Neutrophil (primary cell): ENCODE data around the gene SGK1.
"Not testable (repeated sequence)": the region's sequence is repeated elsewhere in the genome, so short reads cannot be mapped to it uniquely, and the experiment has no call there.

Experiments
- H3K27ac ChIP-seq: fragments of 200-600 bp; sonication (generic); 2 replicates; pipeline ENCODE4 v1.5.1; 2016; ENCODE audit warnings: mild to moderate bottlenecking, moderate library complexity
- H3K27me3 ChIP-seq: fragments of 200-600 bp; sonication (generic); 2 replicates; pipeline ENCODE4 v1.6.0; 2016; ENCODE audit warnings: mild to moderate bottlenecking
- H3K36me3 ChIP-seq: fragments of 200-600 bp; sonication (generic); 2 replicates; pipeline ENCODE4 v1.5.1; 2017
- H3K4me1 ChIP-seq, 2 experiments: fragments of 200-600 bp in 1 of 2; sonication (generic) in 1 of 2; 1 replicate in 1 of 2; 2 replicates in 1 of 2; pipeline versions ENCODE4 v1.5.1 to v1.6.1; 2013 to 2016; ENCODE audit warnings: low read depth in 1 of 2, low read length in 1 of 2, mild to moderate bottlenecking in 1 of 2, moderate library complexity in 1 of 2; ENCODE audit not compliant: control insufficient read depth in 1 of 2, insufficient read depth in 1 of 2
- H3K4me3 ChIP-seq, 2 experiments: fragments of 200-600 bp in 1 of 2; sonication (generic) in 1 of 2; 1 replicate in 1 of 2; 2 replicates in 1 of 2; pipeline ENCODE4 v1.5.1; 2013 to 2016; ENCODE audit warnings: low read depth in 1 of 2, low read length in 1 of 2, mild to moderate bottlenecking in 1 of 2, moderate library complexity in 1 of 2
- H3K9me3 ChIP-seq: fragments of 200-600 bp; sonication (generic); 2 replicates; pipeline ENCODE4 v1.5.1; 2016
- CTCF ChIP-seq: fragments of 200-600 bp; sonication (generic); IDR thresholded peaks from 2 replicates; pipeline ENCODE4 v1.5.1; 2016; ENCODE audit warnings: antibody characterized with exemption

SGK1 gene

GRCh38 chr6:134193536-134194498 lies 124.1 kb downstream of the SGK1 start:
- no peak for TF ChIP-seq CTCF
- H3K4me1 ChIP-seq, result peaks cover 0 to 14% of the 10 kb centered on the region in 2 experiments

GRCh38 chr6:134192609-134193008 lies 125.3 kb downstream of the SGK1 start:
- peaks cover 0 to 14% of the 10 kb centered on the region in 2 experiments for H3K4me1 ChIP-seq
- H3K4me3 ChIP-seq, H3K27me3 ChIP-seq, H3K27ac ChIP-seq, H3K9me3 ChIP-seq: not testable (repeated sequence)
- H3K36me3 ChIP-seq, result peaks cover 24% of the 10 kb centered on the region

More at GRCh38 chr6:134193536-134194498, 124.1 kb downstream of the SGK1 start:
- H3K27ac ChIP-seq, result no peak overlapping the region
- no peaks in the 10 kb centered on the region for H3K27me3 ChIP-seq
- H3K4me3 ChIP-seq, result no peak overlapping the region
- H3K9me3 ChIP-seq, result no peaks in the 10 kb centered on the region
- H3K36me3 ChIP-seq, result peaks cover 27% of the 10 kb centered on the region

GRCh38 chr6:134190883-134191282 lies 127.0 kb downstream of the SGK1 start:
- TF ChIP-seq CTCF, result no peak
- H3K4me3 ChIP-seq, result no peak overlapping the region
- H3K4me1 ChIP-seq, result peaks cover 0 to 14% of the 10 kb centered on the region in 2 experiments
- peak overlapping the region; percentile 38 for H3K27ac ChIP-seq
- no peaks in the 10 kb centered on the region for H3K9me3 ChIP-seq
- peaks cover 27% of the 10 kb centered on the region for H3K36me3 ChIP-seq
- H3K27me3 ChIP-seq, result no peaks in the 10 kb centered on the region

- Histone ChIP-seq H3K4me1 (peaks cover 8 to 24% of the 10 kb centered on the region in 2 experiments), H3K27ac (peak overlapping the region; percentile 7), H3K9me3 (no peaks in the 10 kb centered on the region), H3K27me3 (no peaks in the 10 kb centered on the region), H3K36me3 (peaks cover 17% of the 10 kb centered on the region), H3K4me3 (no peak overlapping the region)
- TF ChIP-seq CTCF, result no peak
Observed at GRCh38 chr6:134187751-134188150, 130.2 kb downstream of the SGK1 start.

- no peak for TF ChIP-seq CTCF
- H3K27me3 ChIP-seq, result no peaks in the 10 kb centered on the region
- no peak overlapping the region for H3K27ac ChIP-seq
- H3K4me3 ChIP-seq, result no peak overlapping the region
- no peaks in the 10 kb centered on the region for H3K9me3 ChIP-seq
- H3K36me3 ChIP-seq, result peaks cover 18% of the 10 kb centered on the region
- H3K4me1 ChIP-seq, result peaks cover 8 to 24% of the 10 kb centered on the region in 2 experiments
Observed at GRCh38 chr6:134187154-134187553, 130.8 kb downstream of the SGK1 start.

GRCh38 chr6:134186355-134186754 lies 131.6 kb downstream of the SGK1 start:
- TF ChIP-seq CTCF, result no peak
- H3K27ac ChIP-seq, result no peak overlapping the region
- H3K27me3 ChIP-seq, result no peaks in the 10 kb centered on the region
- H3K4me3 ChIP-seq, result no peak overlapping the region
- no peaks in the 10 kb centered on the region for H3K9me3 ChIP-seq
- H3K4me1 ChIP-seq, result peaks cover 8 to 31% of the 10 kb centered on the region in 2 experiments
- peaks cover 26% of the 10 kb centered on the region for H3K36me3 ChIP-seq
